DMS114 treated with DMSO at 0.1 percent for 48 hours (cell line): ENCODE results near the gene HUWE1.
"Not testable (repeated sequence)": the region's sequence is repeated elsewhere in the genome, so short reads cannot be mapped to it uniquely, and the experiment has no call there.

Experiments
- DNase-seq: peaks from one replicate; lab custom pipeline; 2025; ENCODE audit not compliant: unreplicated experiment; lab: John Stamatoyannopoulos, UW

The HUWE1 gene

GRCh38 chrX:53538781-53539180 is 147.7 kb downstream of the HUWE1 start:
- no peak for DNase-seq

GRCh38 chrX:53531255-53531966 is 155.1 kb downstream of the HUWE1 start:
- not testable (repeated sequence) for DNase-seq

DNA sequence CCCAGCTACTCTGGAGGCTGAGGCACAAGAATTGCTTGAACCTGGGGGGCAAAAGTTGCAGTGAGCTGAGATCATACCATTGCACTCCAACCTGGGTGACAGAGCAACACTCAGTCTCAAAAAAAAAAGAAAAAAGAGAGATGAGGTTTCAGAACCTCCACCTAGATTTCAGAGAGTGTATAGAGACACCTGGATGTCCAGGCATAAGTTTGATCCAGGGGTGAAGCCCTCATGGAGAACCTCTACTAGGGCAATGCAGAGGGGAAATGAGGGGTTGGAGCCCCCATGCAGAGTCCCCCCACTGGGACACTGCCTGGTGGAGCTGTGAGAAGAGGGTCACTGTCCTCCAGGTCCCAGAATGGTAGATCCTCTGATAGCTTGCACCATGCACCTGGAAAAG is 159.5 kb downstream of the HUWE1 start:
- no peak for DNase-seq

- no peak for DNase-seq
These were observed 175.2 kb downstream of the HUWE1 start for GRCh38 chrX:53511322-53511721.

DNA sequence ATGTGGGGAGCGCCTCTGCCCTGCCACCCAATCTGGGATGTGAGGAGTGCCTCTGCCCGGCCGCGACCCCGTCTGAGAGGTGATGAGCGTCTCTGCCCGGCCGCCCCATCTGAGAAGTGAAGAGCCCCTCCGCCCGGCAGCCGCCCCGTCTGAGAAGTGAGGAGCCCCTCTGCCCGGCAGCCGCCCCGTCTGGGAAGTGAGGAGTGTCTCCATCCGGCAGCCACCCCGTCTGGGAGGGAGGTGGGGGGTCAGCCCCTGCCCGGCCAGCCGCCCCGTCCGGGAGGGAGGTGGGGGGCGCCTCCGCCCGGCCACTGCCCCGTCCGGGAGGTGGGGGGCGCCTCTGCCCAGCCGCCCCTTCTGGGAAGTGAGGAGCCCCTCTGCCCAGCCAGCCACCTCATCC is 182.5 kb downstream of the HUWE1 start:
- not testable (repeated sequence) for DNase-seq

DNA sequence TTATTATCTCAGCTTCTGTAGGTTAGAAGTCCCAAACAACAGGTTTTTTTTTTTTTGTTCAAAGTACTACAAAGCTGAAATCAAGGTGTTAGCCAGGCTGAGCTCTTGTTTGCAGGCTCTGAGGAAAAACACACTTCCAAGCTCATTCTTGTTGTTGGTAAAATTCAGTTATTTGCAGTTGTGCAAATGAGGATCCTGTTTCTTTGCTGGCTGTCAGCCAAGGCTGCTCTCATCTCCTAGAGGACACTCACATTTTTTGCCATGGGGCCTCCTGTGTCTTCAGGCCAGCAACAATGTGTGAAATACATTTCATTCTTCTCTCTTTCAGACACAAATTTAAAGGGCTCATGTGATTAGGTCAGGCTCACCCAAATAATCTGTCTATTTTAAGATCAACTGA is 192.1 kb downstream of the HUWE1 start:
- no peak for DNase-seq

GRCh38 chrX:53486285-53486684 is 200.2 kb downstream of the HUWE1 start:
- no peak for DNase-seq

DNA sequence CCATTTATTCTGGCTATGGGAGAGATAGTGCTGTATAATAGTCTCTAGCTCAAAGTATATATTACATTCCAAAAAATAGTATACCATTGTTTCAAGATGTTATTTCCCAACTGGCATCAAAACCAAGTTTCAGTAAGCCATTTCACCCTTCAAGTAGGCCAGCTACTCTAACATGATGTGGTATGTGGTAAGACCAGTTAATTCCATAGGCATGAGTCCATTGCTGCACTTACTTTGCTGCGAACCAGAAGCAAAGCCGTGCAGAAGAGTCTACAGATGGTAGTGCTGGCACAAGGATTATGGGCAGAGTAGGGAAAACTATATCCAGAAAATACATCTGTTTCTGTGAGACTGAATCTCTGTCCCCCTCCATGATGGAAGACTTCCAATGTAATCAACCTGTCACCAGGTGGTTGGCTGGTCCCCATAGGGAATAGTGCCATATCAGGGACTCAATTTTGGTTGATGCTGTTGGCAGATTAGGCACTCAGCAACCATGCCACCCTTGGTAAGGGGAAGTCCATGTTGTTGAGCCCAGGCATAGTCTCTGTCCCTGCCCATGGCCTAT is 202.6 kb downstream of the HUWE1 start:
- DNase-seq = no peak

- no peak for DNase-seq
These were observed 203.1 kb downstream of the HUWE1 start for GRCh38 chrX:53483416-53483815.
